Eye (tissue), 1 donor: Measurements from ENCODE around the gene TNRC18.
A peak's percentile ranks its signal among the peaks of the same experiment; 100 is the strongest.
"Not testable (repeated sequence)": the region's sequence is repeated elsewhere in the genome, so short reads cannot be mapped to it uniquely, and the experiment has no call there.

Experiments used
- DNase-seq: peaks from one replicate; pipeline ENCODE4 v3.0.0-alpha.2; 2015

Gene TNRC18, protein sequence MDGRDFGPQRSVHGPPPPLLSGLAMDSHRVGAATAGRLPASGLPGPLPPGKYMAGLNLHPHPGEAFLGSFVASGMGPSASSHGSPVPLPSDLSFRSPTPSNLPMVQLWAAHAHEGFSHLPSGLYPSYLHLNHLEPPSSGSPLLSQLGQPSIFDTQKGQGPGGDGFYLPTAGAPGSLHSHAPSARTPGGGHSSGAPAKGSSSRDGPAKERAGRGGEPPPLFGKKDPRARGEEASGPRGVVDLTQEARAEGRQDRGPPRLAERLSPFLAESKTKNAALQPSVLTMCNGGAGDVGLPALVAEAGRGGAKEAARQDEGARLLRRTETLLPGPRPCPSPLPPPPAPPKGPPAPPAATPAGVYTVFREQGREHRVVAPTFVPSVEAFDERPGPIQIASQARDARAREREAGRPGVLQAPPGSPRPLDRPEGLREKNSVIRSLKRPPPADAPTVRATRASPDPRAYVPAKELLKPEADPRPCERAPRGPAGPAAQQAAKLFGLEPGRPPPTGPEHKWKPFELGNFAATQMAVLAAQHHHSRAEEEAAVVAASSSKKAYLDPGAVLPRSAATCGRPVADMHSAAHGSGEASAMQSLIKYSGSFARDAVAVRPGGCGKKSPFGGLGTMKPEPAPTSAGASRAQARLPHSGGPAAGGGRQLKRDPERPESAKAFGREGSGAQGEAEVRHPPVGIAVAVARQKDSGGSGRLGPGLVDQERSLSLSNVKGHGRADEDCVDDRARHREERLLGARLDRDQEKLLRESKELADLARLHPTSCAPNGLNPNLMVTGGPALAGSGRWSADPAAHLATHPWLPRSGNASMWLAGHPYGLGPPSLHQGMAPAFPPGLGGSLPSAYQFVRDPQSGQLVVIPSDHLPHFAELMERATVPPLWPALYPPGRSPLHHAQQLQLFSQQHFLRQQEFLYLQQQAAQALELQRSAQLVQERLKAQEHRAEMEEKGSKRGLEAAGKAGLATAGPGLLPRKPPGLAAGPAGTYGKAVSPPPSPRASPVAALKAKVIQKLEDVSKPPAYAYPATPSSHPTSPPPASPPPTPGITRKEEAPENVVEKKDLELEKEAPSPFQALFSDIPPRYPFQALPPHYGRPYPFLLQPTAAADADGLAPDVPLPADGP (N-terminal part only)

DNA sequence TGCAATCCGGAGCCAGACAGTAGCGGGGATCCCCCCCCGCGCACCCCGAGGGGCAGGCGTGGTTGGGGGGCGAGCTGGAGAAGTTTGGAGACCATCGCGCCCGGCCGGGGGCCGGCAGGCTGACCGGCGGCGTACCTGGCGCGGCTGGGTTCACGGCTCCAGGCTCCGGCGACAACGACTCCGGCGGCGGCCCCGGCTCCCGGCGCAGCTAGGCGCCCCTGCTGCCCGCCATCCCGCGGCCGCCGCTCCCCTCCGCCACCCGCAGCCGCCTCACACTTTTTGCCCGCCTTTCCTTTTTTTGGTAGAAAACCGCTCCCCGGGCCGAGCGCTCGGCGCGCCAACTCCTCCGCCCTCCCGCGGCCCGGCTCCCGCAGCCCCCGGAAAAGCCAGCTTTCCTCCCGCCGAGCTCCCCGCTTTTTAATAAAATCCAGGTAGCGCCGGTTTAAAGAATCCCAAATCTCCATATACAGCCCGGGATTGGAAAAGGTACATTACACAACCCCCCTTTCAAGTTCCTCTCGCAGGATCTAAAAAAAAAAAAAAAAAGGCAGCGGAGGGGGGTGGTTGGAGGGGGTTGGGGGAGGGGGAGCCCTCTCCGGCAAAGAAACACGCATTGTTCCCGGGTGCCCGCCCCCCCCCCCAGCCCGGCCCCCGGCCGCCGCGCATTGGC lies at the start of gene TNRC18:
Gene TNRC18, minus strand, starts transcription at position 529 of the 670 bp plus-strand sequence. CDS start 2,588 bp downstream, outside the sequence.
- DNase-seq, result no peak

DNA sequence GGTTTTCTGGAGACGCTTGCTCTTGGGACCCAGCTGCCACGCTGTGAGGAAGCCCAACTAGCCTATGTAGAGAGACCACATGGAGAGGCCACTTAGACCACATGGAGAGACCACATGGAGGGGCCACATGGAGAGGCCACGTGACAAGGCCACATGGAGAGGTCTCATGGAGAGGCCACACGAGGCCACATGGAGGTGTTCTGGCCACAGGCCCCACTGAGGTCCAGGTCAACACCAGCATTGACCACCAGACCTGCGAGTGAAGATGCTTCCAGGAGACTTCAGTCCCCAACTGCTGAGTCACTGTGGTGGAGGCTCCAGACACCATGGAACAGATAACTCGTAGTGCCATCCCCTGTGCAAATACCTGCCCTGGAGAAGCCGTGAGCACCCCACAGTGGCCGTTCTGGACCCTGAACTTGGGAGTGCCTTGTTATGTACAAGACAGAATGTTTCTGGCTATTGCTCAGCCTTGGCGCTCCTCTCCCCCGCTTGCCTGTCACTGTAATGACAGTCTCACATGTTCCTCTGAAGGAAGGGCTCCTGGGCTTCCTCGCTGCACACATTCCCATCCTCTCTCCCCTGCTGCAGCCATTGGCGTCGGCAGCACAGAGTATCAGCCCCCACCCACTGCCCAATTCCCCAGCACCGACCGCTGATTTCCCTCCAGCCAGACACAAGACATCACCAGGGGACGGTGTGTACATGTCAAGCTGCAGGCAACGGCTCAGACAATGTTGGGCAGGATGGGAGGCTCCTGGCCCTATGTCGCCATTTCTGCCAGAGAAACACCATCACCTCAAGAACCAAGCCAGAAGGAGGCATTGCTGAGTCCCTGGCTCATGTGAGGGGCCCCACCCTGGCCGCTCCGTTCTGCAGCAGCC lies 49.0 kb upstream of the TNRC18 start:
- no peak for DNase-seq

DNA sequence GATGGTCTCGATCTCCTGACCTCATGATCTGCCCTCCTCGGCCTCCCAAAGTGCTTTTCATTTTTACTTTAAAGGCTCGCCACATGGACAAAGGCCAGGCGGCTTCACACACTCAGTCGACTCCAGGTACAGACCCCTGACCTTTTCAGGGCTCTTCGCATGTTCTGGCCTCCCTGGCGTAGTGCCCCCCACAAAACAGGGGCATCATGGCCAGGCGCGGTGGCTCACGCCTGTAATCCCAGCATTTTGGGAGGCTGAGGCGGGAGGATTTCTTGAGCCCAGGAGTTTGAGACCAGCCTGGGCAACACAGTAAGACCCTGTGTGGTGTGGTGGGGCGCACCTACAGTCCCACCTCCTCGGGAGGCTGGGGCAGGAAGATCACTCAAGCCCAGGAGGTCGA lies 48.0 kb upstream of the TNRC18 start:
- not testable (repeated sequence) for DNase-seq

DNA sequence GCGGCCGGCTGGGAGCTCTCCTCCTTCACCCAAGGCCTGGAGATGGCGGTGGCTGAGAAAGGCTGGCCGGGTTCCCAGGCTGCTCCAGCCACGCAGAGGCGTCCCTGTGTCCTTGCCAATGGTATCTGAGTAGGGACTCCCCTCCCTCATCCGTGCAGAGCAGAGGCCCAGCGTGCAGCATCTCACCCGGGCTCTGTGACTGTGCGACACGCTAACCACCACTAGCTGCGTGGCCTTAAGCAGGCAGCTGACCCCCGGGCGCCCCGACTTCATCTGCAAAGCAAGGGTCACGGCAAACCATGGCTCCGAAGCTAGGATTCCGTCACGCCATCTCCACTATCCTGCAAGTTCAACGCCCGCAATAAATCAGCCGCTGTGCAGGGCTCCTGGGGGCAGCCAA lies 47.2 kb upstream of the TNRC18 start:
- DNase-seq, result no peak

DNA sequence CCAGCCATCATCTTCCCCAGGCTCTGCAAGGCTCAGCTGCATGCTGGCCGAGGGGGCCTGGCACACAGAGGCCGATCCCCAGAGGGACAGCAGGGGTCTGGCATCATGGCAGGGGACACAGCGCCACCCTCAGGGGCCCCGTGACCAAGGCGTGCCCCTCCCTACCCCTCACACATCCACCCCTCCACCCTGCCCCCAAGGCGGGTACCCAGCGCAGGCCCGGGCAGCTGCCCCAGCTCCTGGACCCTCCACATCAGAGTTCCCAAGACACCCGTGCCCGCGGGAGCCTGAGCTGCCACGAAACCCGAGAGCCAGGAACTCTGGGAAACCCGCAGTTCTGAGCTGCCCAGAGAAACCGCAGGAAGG lies 46.5 kb upstream of the TNRC18 start:
- no peak for DNase-seq

DNA sequence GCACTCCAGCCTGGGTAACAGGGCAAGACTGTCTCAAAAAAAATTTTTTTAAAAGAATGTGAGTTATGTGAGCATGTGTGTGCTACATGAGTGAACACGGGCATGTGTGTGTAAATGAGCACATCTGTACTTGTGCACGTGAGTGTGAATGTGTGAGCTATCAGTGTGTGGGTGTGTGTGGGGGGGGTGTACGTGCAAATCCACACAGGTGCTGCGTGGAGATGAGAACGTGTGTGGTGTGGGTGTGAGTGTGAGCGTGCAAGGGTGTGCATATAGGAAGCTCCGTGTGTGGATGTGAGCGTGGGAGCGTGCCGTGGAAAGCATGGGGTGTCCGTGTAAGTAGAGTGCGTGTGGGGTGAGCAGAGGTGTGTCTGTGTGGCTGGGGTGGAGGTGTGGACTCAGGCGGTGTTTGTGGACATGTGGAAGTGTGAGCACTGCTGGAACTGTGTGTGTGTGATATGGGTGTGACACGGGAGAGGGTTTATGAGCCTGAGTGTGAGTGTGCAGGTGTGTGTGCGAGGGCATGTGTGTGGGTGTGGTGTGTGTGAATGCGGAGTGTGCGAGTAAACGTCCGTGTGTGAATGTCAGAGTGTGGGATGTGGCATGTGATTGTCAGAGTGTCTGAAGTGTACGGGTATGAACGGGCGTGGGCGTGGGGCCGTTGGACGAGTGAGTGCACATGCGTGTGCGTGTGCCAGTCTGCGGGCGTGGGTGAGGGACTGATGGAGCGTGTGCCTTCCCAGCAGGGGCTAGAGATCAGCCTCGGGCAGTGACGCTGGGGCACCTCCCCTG lies 45.9 kb upstream of the TNRC18 start:
- DNase-seq, result no peak

DNA sequence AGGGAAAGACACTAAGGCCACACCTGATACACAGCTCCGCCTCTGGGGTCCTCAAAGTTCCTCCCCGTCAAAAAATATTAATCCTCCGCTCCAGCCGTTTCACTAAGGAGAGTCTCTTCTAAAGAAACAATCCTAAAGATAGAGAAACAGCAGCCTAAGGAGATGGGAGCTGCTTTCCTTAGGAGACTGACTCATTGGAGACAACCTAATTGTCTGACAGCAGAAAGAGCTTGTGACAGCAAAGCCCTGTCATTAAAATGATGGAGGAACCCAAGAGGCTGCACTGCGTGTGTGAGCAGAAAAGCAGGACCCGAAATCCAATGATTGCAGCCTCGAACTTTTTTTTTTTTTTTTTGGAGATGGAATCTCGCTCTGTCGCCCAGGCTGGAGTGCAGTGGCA lies 44.0 kb upstream of the TNRC18 start:
- no peak for DNase-seq

DNA sequence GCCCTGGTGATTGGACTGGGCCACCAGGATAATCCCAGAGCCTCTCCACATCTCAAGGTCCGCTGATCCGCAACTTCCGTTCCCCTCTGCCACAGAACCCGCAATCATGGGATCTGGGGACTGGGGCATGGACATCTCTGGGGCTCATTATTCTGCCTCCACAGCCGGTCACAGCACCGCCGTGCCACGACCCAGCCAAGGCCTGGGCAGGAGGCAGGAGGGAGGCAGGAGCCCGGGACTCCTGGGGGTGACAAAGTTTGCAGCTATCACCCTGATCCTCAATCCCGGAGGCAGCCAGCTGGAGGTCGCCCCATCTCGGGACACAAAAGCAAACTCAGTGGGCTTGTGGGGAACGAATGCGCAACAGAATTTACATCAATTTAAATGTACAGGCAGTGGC lies 42.9 kb upstream of the TNRC18 start:
- DNase-seq, result no peak

DNA sequence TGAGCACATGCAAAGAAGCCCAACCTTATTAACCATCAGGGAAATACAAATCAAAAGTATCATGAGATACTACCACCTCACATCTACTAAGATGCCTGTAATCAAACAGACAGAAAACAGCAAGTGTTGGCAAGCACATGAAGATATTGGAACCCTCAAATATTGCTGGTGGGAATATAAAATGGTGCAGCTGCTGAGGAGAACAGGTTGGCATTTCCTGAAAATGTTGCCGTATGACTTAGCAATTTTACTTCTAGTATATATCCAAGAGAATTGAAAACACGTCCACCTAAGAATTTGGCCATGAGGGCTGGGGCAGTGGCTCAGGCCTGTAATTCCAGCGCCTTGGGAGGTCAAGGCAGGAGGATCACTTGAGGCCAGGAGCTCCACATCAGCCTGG lies 39.4 kb upstream of the TNRC18 start:
- DNase-seq, result no peak

DNA sequence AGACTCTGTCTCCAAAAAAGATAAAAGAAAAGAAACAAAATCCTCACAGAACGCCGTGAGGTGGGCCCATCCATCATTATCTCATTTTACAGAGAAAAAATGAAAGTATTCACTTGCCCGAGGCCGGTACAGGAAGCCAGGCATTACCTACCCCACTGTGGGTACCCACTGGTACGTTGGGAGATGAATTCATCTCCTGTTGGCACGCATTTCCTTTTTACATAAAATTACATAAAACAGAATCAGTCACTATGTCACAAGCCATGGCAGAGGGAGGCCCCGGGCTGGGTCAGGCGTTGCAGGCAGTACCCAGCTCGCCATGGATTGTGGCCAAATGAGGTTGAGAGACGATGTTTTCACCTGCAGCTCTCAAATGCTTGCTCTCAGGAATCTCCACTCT lies 38.6 kb upstream of the TNRC18 start:
- no peak for DNase-seq

DNA sequence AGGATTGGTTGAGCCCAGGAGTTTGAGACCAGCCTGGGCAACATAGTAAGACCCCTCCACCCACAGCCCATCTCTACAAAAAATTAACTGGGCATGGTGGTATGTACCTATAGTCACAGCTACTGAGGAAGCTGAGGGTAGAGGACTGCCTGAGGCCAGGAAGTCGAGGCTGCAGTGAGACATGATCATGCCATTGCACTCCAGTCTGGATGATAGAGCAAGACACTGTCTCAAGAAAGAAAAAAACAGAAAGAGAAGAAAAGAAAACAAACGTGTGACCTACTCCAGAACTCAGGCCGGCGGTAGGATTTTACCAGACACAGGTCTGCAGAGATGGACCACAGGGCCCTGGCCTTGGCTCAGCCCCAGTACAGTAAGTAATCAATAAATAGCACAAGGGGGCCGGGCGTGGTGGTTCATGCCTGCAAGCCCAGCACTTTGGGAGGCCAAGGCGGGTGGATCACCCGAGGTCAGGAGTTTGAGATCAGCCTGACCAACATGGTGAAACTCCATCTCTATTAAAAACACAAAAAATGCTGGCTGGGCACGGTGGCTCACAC lies 35.4 kb upstream of the TNRC18 start:
- no peak for DNase-seq

DNA sequence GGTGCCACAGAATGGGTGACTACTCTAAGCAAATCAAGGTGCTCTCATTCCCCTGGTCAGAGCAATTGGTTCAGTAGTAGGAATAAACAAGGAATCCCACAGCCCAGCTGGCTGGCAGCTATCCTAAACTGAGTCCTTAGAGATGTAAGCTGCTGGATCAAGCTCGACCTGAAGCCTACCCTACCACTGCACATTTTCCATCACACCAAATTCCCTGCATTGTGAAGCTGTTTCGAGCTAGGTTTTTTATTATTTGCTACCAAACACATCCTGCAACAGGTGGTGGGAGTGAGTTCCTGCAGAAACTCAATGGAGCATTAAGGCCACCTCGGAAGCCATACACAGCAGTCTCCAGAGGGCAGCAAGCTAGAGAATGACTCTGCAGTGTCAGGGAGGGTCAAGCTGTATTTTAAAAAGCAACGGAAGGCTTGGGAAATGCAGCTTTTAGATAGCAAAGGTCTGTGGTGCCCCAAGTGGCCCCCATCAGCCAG lies 33.7 kb upstream of the TNRC18 start:
- DNase-seq, result no peak

DNA sequence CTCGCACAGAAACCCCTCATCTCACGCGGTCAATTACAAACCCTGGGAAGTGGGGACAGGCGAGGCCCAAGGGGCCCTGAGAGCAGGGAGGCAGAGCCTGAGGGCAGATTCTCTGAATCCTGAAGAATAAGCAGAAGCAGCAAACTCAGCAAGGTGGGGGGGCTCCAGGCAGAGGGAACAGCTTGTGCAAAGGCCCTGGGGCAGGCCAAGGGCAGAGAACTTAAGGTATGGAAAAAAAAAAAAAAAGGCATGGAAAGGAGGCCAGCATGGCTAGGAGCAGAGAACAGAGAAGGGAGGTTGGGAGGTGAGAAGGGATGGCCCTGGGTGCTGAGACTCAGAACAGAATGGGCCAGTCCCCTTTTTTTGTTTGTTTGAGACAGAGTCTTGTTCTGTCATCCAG lies 32.8 kb upstream of the TNRC18 start:
- no peak for DNase-seq

DNA sequence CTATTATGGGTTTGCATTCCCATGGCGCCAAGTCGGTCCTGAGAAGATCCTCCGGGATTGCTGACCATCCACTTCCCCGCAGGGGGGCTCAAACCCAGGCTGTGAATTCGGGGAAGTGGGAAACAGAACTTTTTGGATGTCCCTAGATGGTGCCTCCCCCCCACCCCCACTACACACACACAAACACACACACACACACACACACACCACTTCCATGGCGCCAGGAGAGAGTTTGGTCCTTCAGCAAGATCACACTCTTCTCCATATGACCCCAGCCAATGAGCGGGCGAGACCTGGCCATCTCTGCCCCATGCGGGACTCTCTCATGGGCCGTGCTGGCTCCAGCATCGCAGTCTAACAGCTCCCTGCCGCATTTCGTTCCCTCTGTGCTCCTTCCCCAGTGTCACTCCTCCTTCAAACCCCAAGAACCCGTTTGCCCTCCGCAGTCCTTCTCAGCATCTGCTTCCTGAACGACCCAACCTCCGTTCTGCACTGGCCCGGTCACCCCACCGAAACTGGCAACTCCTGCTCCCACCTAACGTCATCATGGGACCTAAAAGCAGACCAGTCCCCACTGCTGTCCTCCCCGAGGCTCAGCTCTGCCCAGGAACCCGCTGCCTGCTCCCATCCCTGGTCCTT lies 32.1 kb upstream of the TNRC18 start:
- no peak for DNase-seq

DNA sequence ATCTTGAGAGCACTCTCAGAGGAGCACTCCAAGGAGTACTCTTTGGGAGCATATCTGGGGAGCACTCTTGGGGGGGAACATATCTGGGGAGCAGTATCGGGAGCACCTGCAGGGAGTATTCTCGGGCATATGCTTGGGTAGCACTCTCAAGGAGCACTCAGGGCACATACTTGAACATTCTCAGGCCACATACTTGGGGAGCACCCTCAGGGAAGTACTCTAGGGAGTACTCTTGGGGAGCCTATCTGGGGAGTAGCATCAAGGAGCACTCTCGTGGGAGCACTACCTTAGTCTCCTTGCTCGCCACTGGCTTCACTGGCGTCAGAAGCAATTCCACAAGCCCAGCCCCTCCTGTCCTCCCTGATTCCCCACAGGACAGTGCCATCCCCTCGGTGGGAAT lies 31.5 kb upstream of the TNRC18 start:
- no peak for DNase-seq

DNA sequence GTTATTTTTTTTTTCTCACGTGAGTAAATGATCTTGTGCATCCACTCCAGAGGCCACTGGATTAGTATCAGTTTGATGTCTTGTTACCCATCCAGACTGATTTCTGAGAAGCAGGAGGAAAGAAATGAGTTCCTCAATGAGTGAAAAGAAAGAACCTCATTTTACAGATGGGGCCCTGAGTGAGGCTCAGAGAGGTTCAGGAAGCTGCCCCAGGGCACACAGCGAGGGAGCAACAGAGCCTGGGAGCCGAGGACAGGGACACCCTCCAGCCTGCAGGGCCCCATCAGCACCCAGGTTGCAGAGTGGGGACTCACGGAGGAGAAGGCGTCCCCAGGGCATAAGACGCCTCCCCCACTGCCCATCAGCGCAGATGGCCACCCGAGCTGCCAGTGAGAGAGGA lies 30.9 kb upstream of the TNRC18 start:
- DNase-seq, result no peak

DNA sequence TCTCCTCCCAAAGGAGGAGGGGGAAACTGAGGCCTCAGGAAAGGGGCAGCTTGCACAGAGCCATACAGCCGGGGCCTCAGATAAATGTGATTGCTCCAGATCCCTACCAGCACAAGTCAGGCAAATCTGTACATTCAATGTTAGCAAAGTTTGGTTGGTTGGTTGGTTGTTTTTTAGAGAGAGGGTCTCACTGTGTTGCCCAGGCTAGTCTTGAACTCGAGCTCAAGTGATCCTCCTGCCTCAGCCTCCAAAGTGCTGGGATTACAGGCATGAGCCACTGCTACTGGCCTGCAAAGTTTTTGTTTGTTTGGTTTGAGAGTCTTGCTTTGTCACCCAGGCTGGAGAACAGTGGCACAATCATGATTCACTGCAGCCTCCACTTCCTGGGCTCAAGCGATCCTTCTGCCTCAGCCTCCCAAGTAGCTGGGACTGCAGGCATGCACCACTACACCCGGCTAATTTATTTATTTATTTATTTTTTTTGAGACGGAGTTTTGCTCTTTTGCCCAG lies 30.0 kb upstream of the TNRC18 start:
- DNase-seq, result no peak

DNA sequence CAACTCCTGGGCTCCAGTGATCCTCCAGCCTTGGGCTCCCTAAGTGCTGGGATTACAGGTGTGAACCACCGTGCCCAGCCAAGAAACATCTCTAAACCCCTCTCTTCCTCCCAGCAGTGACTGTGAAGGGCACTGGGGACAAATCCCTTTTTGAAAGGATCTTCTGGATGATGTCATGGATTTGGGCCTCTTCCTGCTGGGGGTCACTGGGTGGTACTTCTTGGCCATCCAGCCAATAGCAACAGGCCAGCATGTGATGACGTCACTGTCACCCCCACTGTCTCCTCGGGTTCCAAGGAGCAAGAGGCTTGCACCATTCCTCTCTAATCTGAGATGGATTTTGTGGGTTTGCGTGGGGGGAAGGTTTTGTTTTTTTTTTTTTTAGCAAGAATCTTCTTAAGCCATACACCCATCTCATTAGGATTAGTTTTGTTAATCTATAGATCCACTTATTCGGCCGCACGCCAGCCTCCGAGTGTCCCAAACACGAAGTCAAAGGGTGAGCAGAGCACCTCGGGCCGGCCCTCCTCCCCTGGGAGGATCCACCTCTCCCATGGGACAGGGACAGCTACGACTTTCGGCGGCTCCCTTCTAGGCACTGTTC lies 29.4 kb upstream of the TNRC18 start:
- peak; percentile 72 for DNase-seq

DNA sequence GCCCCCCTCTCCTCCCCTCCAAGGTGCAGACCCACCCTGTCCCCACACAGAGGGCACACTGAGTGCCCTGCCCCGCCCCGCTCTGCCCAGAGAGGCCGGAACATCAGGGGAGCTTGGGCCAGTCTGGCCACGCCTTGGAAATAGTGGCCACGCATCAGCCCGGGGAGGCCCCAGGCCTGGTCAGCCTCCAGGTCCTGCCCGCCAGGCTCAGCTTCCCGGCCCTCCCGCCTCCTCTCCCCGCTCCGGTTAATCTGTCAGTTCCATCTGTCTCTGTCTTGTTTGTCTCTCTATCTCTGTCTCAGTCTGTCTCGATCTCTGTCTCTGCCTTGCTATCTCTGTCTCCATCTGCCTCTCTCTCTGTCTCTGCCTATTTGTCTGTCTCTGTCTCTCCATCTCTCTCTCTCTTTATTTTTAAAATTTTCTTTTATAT lies 28.9 kb upstream of the TNRC18 start:
- DNase-seq, result no peak
